ENCODE measurements around the gene UVSSA.

The UVSSA gene

GRCh38 chr4:1405636-1406393 lies 58.8 kb downstream of the UVSSA start:
- TF ChIP-seq MYC (IDR thresholded peaks at IDR 0.05; ENCODE audit: low read depth, low read length) (no peak), MAX (IDR thresholded peaks at IDR 0.05; ENCODE audit: low read depth, low read length) (no peak), CTCF (IDR thresholded peaks at IDR 0.05; ENCODE audit: low read depth, low read length) (no peak), POLR2A (IDR thresholded peaks at IDR 0.05; ENCODE audit: extremely low read depth, insufficient read length) (no peak)
- H3K4me3 ChIP-seq (ENCODE audit: low read depth, low read length), result no peak overlapping the region
- no peak for DNase-seq (ENCODE audit: low read depth)

- TF ChIP-seq CTCF (IDR thresholded peaks at IDR 0.05; ENCODE audit: low read depth, low read length) (no peak), MAX (IDR thresholded peaks at IDR 0.05; ENCODE audit: low read depth, low read length) (no peak), POLR2A (IDR thresholded peaks at IDR 0.05; ENCODE audit: extremely low read depth, insufficient read length) (no peak), MYC (IDR thresholded peaks at IDR 0.05; ENCODE audit: low read depth, low read length) (no peak)
- no peak within 1 kb of the TSS for H3K4me3 ChIP-seq (ENCODE audit: low read depth, low read length)
- no peak for DNase-seq (ENCODE audit: low read depth)
These were observed 59.5 kb downstream of the UVSSA start, which contains the start of gene NKX1-1 for GRCh38 chr4:1406394-1406980. NKX1-1 (minus strand) TSS chr4:1406442; CDS start chr4:1406442, 0 bp downstream.

GRCh38 chr4:1406981-1407656 lies 60.1 kb downstream of the UVSSA start:
- TF ChIP-seq POLR2A (IDR thresholded peaks at IDR 0.05; ENCODE audit: extremely low read depth, insufficient read length), result no peak
- TF ChIP-seq CTCF (IDR thresholded peaks at IDR 0.05; ENCODE audit: low read depth, low read length), result no peak
- no peak for TF ChIP-seq MYC (IDR thresholded peaks at IDR 0.05; ENCODE audit: low read depth, low read length)
- TF ChIP-seq MAX (IDR thresholded peaks at IDR 0.05; ENCODE audit: low read depth, low read length), result no peak
- no peak for DNase-seq (ENCODE audit: low read depth)
- no peak overlapping the region for H3K4me3 ChIP-seq (ENCODE audit: low read depth, low read length)

GRCh38 chr4:1407657-1408333 lies 60.8 kb downstream of the UVSSA start:
- no peak for DNase-seq (ENCODE audit: low read depth)
- H3K4me3 ChIP-seq (ENCODE audit: low read depth, low read length), result no peak overlapping the region
- TF ChIP-seq MYC (IDR thresholded peaks at IDR 0.05; ENCODE audit: low read depth, low read length) (no peak), MAX (IDR thresholded peaks at IDR 0.05; ENCODE audit: low read depth, low read length) (no peak), POLR2A (IDR thresholded peaks at IDR 0.05; ENCODE audit: extremely low read depth, insufficient read length) (no peak)

- TF ChIP-seq MAX (IDR thresholded peaks at IDR 0.05; ENCODE audit: low read depth, low read length), result no peak
- no peak for TF ChIP-seq MYC (IDR thresholded peaks at IDR 0.05; ENCODE audit: low read depth, low read length)
- TF ChIP-seq CTCF (IDR thresholded peaks at IDR 0.05; ENCODE audit: low read depth, low read length), result no peak
- TF ChIP-seq POLR2A (IDR thresholded peaks at IDR 0.05; ENCODE audit: extremely low read depth, insufficient read length), result no peak
- H3K4me3 ChIP-seq (ENCODE audit: low read depth, low read length), result no peak overlapping the region
- DNase-seq (ENCODE audit: low read depth), result no peak
These were observed 61.4 kb downstream of the UVSSA start for GRCh38 chr4:1408418-1408817.

All from NB4 (cell line).